Measurements from ENCODE around the gene PNPLA3.

The PNPLA3 gene

DNA sequence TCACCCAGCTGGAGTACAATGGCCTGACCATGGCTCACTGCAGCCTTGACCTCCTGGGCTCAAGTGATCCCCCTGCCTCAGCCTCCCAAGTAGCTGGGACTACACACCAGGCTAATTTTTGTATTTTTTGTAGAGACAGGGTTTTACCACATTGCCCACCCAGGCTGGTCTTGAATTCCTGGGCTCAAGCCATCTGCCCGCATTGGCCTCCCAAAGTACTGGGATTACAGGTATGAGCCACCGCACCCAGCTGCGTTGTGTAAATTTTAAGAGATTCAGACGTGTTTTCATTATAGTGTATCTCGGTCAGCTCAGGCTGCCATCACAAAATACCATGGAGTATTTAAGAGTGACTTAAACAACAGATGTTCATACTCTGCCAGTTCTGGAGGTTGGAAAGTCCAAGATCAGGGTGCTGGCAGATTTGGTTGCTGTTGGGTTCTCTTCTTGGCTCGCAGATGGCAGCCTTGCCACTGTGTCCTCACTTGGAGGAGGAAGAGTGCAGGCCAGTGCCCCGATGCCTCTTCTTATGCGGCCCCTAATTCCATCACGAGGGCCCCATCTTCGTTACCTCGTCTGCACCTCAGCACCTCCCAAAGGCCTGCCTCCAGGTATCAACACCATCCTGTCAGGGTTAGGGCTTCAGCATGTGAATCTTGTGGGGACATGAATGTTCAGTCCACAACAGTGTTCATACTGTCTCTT, 67.9 kb downstream of the PNPLA3 start:
- no peak for DNase-seq

DNA sequence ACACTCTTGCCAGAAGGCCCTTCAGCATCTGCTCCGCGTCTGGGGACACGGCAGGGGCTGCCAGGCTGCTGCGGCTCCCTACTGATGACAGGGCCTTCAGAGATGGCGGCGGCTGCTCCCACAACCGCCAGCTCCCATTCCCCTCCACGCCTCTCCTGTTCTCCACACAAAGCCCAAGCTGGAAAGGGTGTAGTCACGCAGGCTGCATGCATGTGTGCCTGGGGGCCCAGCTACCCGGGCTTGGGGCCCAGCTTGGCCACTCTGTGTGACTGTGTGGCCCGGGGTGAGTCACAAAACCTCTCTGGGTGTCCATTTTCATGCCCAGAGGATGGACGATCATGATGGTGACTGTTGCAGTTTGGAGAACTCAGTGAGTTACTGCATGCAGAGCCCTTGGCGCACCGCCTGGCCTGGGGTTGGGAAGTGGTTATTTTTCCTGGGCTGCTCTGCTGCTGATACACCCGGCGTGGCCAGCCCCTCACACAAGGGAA, 68.8 kb downstream of the PNPLA3 start:
- DNase-seq, result no peak

DNA sequence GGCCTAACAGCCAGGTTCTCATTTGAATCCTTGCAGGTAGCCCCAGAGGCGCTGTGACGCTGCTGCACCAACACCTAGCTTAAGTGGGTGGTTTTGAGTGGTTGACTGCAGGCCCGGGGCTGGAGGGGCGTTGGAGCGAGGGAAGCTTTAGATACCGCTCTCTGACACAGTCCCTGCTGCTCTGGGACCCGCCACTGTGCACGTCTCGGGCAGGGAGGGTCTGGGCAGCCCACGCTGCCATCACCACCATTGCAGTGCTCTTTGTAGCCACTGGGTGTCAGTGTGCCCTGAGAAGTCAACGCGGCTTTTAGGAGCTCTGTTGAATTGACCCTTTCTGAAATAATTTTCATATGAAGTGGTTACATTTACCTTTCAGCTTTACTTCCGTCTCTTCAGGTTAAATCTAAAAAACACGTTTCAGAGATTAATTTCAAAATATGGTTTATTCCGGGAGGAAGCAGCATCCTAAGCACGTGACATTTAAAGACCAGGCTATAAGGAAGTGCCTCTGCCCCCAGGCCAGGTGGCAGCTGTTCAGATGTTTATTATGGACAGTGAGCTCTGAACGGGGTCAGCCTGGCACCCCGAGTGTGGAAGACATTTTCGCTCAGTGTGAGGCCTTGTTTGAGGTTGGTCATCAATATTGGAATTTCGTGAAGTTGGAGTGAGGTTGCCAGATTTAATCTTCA, 69.6 kb downstream of the PNPLA3 start:
- peak in 27 of 56 donors; percentile 4 to 60 (median 25) for DNase-seq

DNA sequence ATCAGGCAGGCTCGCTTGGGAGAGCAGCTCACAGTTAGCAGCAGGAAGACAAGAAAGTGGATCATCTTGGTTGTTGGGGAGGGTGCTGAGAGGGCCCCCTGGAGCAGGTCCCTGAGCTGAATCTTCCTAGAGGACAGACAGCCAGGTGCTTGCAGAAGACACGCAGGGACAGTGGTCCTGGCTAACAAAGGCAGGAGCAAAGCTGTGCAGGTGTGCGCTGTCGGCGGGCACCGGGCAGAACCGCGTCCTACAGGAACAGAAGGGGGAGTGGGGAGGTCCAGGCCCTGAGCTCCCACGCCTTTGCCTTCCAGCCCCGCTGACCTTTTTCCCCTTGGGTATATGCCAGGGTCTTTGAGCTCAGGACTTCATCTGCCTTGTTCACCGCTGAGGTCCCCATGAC, 70.4 kb downstream of the PNPLA3 start:
- no peak for DNase-seq

DNA sequence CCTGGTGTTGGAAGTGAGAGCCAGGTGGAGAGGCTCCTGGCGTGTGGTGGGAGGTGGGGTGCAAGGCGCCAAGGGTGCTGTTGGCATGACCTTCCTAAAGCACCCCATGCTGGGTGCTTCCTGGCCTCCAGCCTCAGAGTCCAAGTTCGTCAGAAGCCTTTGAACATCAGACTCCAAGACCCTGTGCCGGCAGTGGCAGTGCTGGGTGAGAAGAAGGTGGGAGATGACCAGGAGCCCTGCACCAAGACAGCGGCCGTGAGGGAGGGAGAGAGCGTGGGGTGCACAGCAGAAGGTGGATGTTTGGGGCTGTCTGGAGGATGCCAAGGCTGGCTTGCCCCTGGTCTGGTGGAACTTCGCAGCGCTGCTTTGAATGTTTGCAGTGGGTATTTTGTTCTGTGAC, 70.8 kb downstream of the PNPLA3 start:
- DNase-seq, result no peak

DNA sequence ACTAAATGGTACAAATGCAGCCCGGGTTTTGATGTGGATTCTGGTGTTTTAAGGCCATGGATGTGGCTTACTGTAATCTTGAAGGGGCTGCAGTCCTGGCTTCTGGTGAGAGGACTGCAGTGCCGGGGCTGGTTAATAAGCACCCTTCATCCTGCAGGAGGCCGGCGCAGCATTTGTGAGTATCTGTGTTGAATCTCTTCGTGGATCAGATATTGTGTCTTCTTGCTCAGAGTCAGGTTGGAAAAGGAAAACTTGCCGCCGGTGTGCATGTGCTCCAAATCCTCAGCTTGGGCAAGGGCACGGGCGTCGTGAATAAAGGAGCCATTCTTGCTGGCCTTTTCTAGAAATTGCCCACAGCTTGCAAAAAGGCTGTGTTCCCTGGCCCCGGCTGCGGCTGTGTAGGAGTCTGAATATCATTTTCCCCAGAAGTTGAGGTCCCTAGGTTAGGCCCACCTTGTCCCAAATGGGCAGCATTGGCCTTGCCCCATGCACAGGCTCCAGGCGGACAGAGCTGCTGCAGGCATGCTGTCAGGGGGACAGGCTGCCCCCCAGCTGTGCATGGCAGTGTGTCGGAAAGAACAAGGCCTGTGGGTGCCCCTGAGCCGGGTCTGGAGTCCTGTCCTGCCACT, 71.6 kb downstream of the PNPLA3 start:
- no peak for DNase-seq

DNA sequence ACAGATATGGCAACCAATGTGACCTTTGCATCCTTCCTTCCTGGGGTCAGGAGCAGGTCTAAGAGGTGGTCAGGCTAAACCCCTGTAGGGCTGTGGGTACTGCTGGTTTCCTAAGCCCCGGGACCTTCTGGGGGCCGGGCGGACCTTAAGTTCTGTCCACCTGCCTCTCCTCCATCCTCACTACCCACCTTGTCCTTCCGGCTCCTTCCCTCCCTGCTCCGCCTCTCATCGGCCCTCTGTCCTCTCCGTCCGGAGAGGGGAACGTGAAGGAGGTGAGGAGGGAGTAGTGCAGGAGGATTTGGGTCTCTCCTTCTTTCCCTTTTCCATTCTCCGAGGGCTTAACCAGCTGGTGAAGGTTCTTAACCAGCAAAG, 72.2 kb downstream of the PNPLA3 start:
- DNase-seq, result no peak

DNA sequence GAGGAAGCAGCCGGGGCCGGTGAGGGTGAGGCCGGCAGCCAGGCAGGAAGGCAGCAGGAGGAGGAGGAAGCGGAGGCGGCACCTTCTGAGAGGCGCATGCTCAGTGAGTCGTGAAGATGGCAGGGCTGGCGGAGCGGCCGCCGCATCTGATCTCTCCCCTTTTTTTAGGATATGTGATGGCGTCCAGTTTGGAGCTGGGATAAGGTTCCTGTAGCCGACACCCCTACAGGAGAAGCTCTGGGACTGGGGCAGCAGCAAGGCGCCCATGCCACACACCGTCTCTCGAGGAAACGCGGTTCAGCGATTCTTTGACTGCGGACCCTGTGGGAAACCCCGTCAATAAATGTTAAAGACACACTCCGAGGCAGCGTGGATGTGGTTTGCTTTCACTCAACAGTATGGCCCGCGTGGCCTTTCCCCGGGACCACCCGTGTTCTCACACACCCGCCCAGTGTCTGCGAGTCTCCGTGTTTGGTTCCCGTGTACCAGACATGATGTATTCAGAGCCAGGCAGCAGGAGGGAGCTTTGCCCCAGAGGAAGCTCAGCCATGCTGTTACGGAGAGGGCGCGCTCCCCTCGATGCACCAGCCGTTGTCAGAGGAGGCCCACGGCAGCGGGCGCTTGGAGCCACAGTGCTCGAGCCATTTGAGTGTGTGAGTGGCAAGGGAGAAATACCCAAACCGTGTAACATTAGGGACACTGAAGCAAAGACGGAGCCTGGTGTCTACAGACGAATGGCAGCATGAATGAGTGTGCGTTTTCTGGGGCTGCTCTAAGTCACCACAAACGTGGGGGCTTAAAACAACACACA, 72.8 kb downstream of the PNPLA3 start:
- DNase-seq, result peak in 11 of 56 donors; percentile 1 to 30 (median 8)

DNA sequence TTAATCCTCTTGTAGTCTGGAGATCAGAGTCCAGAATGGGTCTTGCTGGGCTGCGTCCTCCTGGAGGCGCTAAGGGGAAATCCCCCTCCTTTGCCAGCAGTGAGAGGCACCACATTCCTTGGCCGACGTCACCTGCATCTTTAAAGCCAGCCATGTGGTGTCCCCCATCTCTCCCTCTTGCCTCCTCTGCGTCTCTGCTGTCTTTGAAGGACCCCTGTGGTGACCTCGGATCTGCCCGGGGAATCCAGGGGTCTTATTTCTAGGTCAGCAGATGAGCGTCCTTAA, 73.3 kb downstream of the PNPLA3 start:
- no peak for DNase-seq

Measured in nucleus accumbens (tissue), 56 donors.